ENCODE data around the gene NCMAP.

Gene NCMAP

GRCh38 chr1:24575905-24576587, 20.2 kb downstream of the NCMAP start:
- DNase-seq, result no peak

- DNase-seq, result no peak
Measured at GRCh38 chr1:24578846-24579245, 23.0 kb downstream of the NCMAP start.

DNA sequence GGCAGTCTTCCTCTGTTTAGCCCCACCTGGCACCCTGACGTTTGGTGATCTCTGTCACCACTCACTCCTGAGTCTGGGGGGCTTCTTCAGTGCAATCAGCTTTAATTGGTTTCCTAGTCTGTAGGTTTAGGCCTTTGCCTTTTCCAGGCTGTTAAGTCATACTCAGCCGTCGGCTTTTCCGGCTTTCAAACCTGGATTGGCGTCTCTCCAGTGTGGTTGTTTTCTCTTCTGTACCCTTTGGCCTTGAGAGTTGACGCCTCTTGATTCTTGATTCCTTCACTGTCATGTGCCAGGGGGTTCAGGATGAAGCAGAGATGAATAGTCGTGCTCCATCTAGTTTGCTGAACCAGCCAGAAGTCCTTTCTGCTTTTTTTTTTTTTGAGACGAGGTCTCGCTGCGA, 24.9 kb downstream of the NCMAP start:
- no peak for DNase-seq

DNA sequence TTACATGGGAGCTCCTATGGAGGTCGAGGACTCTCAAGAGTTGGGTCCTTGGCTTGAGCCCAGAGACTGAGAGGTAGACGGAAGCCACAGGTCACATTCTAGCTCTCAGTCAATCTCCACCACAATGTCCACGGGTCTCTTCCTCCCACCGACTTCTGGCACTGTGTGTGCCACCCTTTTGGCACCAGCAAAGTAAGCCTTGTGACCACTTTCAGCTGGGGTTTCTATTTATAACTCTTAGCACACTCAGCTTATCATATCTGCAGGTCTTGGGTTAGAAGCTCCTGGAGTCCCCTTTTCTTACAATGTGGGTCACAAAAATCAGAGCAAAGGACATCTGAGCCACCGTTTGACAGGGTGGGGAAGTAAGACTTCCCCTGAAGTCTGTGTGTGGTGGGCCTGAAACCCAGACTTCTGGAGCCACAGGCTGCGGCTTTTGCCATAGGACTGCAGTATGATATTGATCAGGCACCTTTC, 28.3 kb downstream of the NCMAP start:
- no peak for DNase-seq

GRCh38 chr1:24586119-24586518, 30.2 kb downstream of the NCMAP start:
- no peak for DNase-seq

DNA sequence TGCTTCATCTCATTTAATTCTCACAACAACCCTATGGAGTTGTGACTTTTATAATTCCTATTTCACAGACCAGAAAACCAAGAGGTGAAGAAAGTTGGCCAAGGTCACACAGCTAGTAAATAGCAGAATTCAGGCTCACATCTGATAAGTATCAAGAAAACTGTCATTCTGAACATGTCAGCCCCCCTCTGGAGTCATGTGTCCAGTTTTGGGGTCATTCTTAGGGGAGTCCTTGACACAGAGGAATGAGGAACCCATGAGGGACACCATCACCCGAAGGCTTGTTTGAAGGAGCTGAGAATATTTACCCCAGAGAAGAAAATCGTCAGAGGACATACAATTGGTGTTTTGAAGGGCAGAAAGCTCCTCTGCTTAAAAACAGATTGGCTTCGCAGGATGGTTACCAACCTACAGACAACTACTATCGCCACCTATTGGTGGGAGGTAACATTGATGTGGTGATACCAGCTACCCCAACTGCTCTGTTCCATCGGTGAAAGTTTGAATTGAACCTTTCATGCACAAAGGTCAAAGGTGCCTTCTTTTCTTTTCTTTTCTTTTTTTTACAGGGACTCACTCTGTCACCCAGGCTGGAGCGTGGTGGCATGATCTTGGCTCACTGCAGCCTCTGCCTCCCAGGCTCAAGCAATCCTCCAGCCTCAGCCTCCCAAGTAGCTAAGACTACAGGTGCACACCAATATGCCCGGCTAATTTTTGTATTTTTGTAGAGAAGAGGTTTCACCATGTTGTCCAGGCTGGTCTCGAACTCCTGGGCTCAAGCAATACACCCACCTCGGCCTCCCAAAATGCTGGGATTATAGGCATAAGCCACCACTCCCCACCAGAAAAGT, 31.3 kb downstream of the NCMAP start:
- peak; percentile 14 for DNase-seq

- DNase-seq, result no peak
Measured at GRCh38 chr1:24588573-24588972, 32.7 kb downstream of the NCMAP start.

DNA sequence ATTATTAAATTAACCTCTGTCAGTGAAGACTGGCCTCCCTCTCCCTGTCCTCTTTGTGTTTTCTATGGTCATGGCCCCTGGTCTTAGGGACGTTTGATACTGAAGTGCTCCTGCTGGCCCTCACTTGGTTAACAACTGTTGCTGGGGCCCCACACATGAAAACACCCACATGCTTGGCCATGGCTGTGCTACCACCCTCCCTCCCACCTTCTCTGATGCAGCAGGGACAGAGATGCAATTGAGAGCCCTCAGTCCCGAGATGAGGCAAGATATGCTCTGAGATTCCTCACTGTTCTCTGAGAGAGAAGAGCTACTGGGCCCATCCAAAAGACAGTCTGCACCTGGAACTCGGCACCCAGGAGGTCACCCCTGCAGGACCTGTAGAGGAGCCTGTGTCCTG, 33.3 kb downstream of the NCMAP start:
- DNase-seq, result no peak

GRCh38 chr1:24591781-24592180, 35.9 kb downstream of the NCMAP start:
- no peak for DNase-seq

- DNase-seq, result no peak
Measured at GRCh38 chr1:24594328-24594598, 38.4 kb downstream of the NCMAP start.

DNA sequence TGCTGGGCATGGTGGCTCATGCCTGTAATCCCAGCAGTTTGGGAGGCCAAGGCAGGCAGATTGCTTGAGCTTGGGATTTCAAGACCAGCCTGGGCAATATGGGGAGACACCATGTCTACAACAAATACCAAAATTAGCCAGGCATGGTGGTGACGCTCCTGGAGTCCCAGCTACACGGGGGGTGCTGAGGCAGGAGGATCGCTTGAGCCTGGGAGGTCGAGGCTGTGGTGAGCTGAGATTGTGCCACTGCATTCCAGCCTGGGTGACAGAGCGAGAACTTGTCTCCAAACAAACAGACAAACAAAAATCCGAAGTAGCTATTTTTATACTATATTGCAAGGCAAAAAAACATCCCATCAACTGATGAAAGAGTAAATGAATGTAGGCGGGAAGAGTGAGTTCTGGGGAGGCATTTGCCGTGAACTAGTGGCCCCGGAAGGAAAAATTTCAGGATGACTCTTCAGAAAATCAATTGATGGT, 40.6 kb downstream of the NCMAP start:
- no peak for DNase-seq

- DNase-seq, result no peak
Measured at GRCh38 chr1:24599265-24599664, 43.4 kb downstream of the NCMAP start.

DNA sequence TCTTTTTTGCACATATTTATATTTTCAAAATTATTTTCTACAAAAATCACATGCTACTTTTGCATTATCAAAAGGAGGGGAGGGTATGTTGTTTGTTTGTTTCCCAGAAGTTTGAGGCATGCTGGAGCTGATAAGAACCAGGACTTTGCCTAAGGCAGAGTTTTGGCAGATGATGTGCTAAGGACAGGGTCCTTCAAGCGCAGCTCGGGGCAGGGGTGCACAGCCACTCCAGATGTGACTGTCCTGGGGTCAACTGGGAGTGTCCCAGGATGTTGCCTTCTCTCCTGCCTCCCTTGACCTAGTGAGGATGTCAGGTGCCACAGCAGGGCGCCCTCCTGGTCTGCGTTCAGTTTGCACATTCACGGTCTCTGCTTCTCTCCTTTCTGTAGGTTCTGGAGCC, 44.7 kb downstream of the NCMAP start:
- DNase-seq, result no peak

DNA sequence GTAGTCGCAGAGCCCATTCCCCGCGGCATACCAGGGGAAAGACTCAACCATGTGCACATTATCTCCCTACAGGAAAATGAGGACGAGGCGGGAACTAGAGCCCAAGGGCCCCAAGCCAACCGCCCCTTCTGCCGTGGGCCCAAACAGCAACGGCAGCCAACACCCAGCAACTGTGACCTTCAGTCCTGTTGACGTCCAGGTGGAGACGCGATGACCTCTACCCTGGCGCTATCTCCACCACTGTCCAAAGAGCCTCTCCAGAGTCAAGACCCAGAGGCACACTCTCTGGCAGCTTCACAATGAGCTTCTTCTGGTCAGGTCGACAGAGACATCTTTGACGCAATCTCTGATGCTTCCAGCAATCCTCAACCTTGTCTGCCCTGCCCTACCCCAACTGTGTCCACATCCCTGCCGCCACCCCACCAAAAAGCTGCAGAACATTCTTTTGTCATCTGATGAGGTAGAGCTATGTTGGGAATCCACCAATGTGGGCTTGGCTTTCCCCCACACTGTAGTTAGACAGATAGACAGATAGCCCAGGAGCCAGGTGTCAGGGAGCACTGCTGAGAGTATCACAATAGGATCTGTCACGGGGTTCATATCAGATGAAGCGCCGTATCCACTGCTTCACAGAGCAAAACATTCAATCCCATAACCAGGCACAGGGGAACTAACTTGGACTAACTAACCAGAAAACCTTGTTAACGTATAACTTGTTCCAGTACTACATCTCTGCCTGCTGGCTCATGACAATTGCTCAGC, 49.8 kb downstream of the NCMAP start:
- no peak for DNase-seq

- no peak for DNase-seq
Measured at GRCh38 chr1:24606296-24606605, 50.4 kb downstream of the NCMAP start.

- DNase-seq, result no peak
Measured at GRCh38 chr1:24606621-24607020, 50.7 kb downstream of the NCMAP start.

- DNase-seq, result no peak
Measured at GRCh38 chr1:24609949-24610517, 54.1 kb downstream of the NCMAP start.

GRCh38 chr1:24619376-24619775, 63.5 kb downstream of the NCMAP start:
- no peak for DNase-seq

- no peak for DNase-seq
Measured at GRCh38 chr1:24620678-24621077, 64.8 kb downstream of the NCMAP start.

DNA sequence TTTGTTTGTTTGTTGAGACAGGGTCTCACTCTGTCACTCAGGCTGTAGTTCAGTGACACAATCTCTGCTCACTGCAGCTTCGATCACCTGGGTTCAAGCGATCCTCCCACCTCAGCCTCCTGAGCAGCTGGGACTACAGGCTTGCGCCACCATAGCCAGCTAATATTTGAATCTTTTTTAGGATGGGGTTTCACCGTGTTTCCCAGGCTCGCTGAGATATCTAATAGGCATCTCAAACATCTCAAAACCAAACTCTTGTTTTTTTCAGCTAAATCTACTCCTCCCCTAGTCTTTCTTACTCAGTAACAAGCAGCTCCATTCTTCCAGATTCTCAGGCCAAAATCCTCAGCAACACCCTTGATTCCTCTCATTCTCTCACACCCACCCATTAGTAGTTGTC, 65.2 kb downstream of the NCMAP start:
- no peak for DNase-seq

DNA sequence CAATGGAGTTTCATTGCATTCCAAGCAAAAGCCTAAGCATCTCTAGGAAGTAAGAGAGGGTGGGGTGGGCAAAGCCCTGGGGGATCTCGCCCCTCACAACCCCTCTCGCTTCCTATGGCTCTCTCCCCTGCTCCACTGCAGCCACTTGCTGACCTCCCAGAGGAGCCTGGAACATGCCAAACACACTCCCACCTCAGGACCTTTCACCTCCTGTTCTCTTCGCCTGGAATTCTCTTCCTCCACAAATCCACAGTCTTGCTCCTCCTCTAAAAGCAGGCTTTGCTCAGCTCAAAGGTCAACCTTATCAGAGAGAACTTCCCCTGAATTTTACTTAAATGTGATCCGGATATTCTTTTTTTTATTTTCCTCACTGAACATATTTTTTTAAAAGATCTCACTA, 66.3 kb downstream of the NCMAP start:
- DNase-seq, result no peak

DNA sequence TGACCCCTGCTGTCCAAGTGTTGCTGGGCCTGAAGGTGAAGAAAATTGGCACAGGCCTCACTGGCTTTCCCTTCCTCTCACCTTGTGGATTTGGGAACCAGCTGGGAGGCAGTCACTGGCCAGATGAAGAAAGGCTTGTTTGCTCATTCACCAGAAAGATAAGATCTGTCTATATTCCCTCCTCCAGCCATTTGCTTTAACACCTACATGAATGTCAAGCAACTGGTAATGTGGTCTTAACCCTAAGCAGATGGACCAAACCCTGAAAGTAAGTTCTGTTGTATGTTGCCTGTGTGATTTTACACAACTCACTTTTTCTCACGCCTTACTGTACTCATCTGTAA, 76.9 kb downstream of the NCMAP start:
- no peak for DNase-seq

GRCh38 chr1:24635195-24635843, 79.4 kb downstream of the NCMAP start:
- peak; percentile 42 for DNase-seq

All from NCI-H1417 treated with DMSO at 0.1 percent for 48 hours (cell line).